Stimulated activated CD4-positive, alpha-beta T cell treated with anti-CD3 and anti-CD28 coated beads, Interleukin-12 subunit alpha, Interleukin-12 subunit beta, amount 100 ng/mL, for 24 hours (primary cell): ENCODE data around the gene CCDC117.

Experiments
- DNase-seq, 2 experiments: peaks; one replicate each; pipeline ENCODE4 v3.0.0-alpha.2; 2020; ENCODE audit warnings: low read depth in 2 of 2

CCDC117 gene

DNA sequence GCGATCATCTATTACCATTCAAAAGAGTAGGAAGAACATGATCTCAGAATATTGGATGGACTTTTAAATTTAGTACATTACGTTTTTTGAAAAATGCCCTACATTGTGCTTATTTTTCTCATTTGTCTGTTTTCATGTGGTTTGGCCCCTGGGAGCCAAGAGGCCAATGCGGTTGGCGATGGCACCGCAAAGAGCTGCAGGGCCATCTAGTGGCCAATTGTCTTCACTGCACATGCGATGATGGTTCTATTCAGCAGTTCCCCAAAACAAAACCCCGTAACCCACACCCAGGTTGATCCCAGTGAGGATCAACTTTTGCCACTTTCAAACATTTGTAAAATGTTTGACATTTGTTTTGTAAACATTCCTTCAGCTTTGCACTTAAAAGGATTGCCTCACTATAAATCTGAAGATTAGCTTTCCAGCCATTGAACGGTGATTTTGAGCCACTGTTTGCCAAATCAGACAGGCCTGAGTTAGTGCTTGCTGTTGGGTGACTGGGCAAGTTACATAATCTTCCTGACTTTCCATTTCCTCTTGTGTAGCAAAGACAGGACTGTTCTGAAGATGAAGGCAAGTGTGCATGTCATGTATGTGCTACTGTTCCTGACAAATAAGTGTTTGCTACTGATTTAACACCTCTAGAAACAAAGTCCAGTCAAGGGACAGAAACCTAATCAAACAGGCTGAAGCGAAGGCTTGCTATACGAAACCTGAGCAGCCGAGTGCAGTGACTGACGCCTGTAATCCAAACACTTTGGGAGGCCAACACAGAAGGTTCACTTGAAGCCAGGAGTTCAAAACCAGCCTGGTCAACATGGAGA is 57.1 kb downstream of the CCDC117 start:
- DNase-seq, result peak; percentile 51 to 70

DNA sequence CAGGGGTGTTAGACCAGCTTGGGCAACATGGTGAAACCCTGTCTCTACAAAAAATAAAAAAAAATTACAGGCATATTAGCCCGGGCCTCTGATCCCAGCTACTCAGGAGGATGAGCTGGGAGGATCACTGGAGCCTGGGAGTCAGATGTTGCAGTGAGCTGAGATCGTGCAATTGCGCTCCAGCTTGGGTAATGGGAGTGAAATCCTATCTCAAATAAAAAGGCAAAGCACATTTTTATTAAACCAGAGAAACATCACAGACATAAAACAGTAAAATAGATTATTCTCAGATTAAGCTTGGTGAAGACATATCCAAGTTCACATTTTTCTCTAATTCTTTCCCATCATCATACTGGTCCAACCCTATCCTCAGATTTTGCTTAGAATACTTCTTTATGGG is 57.9 kb downstream of the CCDC117 start:
- DNase-seq, result no peak

DNA sequence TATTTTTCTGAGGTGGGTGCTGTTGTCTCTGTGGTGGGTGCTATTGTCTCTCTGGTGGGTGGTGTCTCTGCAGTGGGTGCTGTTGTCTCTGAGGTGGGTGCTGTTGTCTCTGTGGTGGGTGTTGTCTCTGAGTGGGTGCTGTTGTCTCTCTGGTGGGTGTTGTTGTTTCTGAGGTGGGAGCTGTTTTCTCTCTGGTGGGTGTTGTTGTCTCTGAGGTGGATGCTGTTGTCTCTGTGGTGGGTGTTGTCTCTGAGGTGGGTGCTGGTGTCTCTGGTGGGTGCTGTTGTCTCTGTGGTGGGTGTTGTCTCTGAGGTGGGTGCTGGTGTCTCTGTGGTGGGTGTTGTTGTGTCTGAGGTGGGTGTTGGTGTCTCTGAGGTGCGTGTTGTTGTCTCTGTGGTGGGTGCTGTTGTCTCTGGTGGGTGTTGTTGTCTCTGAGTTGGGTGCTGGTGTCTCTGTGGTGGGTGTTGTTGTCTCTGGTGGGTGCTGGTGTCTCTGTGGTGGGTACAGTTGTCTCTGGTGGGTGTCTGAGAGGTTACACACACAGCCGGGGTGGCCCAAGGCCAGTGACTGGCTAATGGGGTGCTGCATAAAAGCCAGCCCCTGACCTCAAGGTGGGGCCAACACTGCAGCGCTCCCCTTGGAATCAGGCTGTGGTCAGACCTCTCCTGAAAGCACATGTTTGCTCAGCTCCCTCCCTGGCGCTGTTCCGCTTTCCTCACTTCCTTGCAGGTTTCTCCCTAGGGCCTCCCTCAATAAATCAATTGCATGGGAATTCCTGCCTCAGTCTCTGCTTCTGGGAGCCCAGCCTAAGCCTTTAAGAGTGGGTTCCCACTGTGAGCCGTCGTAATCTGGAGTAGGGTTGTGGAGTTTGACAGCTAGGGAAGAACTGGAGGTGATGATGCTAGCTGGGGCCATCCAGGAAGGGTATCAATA is 58.9 kb downstream of the CCDC117 start:
- no peak for DNase-seq

DNA sequence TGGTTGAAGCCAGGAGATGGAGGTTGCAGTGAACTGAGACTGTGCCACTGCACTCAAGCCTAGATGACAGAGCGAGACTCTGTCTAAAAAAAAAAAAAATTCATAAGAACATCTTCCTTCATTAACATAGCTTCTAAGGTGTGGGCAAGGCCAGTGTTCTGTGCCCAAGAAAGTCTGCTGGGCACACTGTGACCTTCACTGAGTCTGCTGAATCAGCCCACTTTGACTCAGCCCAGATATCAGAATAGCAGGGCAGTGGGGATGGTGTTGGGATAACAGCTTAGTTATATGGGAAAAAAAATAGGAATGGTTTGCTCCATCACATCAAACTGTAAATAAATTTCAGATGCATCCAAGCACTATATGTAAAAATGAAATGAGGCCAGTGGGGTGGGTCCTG is 60.2 kb downstream of the CCDC117 start:
- no peak for DNase-seq

DNA sequence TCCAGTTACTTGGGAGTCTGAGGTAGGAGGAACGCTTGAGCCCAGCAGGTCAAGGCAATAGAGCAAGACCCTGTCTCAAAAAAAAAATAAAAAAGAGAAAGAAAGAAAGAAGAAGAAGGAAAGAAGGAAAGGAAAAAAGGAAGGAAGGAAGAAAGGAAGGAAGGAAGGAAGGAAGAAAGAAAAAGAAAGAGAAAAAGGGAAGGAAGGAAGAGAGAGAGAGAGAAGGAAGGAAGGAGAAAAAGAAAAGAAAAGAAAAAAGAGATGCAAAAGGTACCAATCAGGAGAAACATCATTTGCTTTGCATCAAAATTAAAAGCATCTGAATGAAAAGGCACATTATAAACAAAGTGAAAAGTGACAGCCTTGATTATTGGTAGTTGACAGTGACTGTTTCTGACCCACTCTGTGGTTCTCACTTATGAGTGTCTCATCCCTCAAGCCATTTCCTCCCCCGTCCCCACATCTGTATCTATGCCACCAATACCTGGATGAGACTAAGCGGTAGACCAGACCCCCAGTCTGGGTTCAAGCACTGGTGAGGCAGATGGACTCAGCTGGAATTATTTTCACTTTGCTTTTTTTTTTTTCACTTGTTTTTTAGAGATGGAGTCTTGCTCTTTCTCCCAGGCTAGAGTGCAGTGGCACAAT is 60.9 kb downstream of the CCDC117 start:
- no peak for DNase-seq

DNA sequence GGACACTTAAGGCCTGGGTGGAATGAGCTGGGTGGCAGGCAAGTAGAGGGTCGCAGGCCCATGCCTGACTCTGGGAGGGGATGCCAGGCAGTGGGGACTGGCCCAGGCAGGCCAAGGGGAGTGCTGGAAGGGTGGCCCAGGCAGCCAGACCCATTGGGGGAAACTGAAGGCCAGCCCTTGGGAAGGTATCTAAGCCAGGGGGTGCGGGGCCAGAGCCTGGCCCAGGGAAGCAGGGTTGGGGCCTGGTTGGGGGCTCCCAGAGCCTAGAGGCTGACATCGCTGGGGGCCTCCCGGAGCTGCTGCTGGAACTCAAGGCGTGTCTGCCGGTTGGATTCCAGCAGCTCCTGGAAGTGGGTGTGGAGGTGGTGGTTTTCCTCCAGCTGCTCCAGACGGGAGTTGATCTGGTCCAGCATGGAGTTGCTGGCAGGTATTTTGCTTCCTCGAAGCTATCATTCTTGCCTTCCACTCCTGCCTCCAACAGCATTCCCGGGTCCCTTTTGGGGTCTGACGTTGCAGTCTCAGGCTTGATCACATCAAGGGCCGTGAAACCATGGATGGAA is 63.2 kb downstream of the CCDC117 start:
- DNase-seq, result no peak

DNA sequence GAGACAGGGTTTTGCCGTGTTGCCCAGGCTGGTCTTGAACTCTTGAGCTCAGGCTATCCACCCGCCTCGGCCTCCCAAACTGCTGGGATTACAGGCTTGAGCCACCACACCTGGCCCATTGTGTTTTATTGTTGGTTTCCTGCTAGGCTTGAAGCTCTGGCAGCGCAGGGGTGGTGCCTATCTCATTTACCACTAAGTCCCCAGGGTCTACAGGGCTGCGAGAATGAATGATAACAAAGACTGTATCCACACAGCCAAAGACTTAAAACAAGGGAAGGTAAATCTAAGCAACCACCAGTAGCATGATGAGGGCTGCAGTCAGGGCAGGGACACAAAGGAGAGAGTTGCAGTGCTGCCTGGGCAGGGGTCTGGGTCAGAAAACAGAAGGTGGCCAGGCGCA is 65.1 kb downstream of the CCDC117 start:
- no peak for DNase-seq
